NCI-H1436 (cell line): ENCODE data around the gene SPHK2.
A peak's percentile ranks its signal among the peaks of the same experiment; 100 is the strongest.
"Not testable (repeated sequence)": the region's sequence is repeated elsewhere in the genome, so short reads cannot be mapped to it uniquely, and the experiment has no call there.

Experiments used
- DNase-seq: peaks from one replicate; lab custom pipeline; 2025; lab: John Stamatoyannopoulos, UW

Gene SPHK2

GRCh38 chr19:48624791-48625723, 5.8 kb downstream of the SPHK2 start:
- DNase-seq: no peak

- no peak for DNase-seq
Measured at GRCh38 chr19:48625891-48626327, 6.6 kb downstream of the SPHK2 start.

GRCh38 chr19:48627201-48627864, 8.0 kb downstream of the SPHK2 start:
- DNase-seq: no peak

GRCh38 chr19:48627865-48628314, 8.6 kb downstream of the SPHK2 start:
- no peak for DNase-seq

- DNase-seq: no peak
Measured at GRCh38 chr19:48628486-48629296, 9.4 kb downstream of the SPHK2 start.

GRCh38 chr19:48629297-48629598, 9.9 kb downstream of the SPHK2 start:
- DNase-seq: no peak

- no peak for DNase-seq
Measured at GRCh38 chr19:48629599-48630295, 10.4 kb downstream of the SPHK2 start.

GRCh38 chr19:48630296-48631063, 11.2 kb downstream of the SPHK2 start:
- no peak for DNase-seq

- DNase-seq: no peak
Measured at GRCh38 chr19:48631225-48631624, 11.9 kb downstream of the SPHK2 start.

- DNase-seq: not testable (repeated sequence)
Measured at GRCh38 chr19:48632286-48632685, 13.0 kb downstream of the SPHK2 start.

- DNase-seq: no peak
Measured at GRCh38 chr19:48632692-48633147, 13.4 kb downstream of the SPHK2 start.

GRCh38 chr19:48633148-48634035, 14.1 kb downstream of the SPHK2 start:
- DNase-seq: no peak

- DNase-seq: no peak
Measured at GRCh38 chr19:48634036-48634342, 14.7 kb downstream of the SPHK2 start.

- DNase-seq: peak; percentile 99
Measured at GRCh38 chr19:48634424-48635262, 15.3 kb downstream of the SPHK2 start.

GRCh38 chr19:48635263-48635965, 16.1 kb downstream of the SPHK2 start:
- peak; percentile 84 for DNase-seq

- DNase-seq: peak; percentile 63
Measured at GRCh38 chr19:48635966-48636858, 16.9 kb downstream of the SPHK2 start.

- DNase-seq: no peak
Measured at GRCh38 chr19:48636859-48637448, 17.6 kb downstream of the SPHK2 start, which contains the start of gene DBP. TSS of gene DBP (minus strand) at chr19:48637379. CDS start at chr19:48636994, 385 bp downstream.
